HG03575 (cell line): ENCODE measurements around the gene SAMHD1.
"Not testable (repeated sequence)": the region's sequence is repeated elsewhere in the genome, so short reads cannot be mapped to it uniquely, and the experiment has no call there.

ENCODE experiments used
- ATAC-seq: cut with Tn5 transposase; IDR thresholded peaks from one replicate; pipeline ENCODE4 v1.9.1; 2021; ENCODE audit not compliant: unreplicated experiment, insufficient number of reproducible peaks, low FRiP score; ENCODE audit errors: extremely low read depth

The SAMHD1 gene

GRCh38 chr20:36841030-36841429, 110.5 kb downstream of the SAMHD1 start:
- ATAC-seq = not testable (repeated sequence)
